Neural cell (in vitro differentiated cells): ENCODE data around the gene EVL.

Experiments
- CTCF ChIP-seq: fragments of 450-650 bp; IDR thresholded peaks from 2 replicates; pipeline ENCODE4 v1.5.1; 2014; ENCODE audit warnings: antibody characterized with exemption, mild to moderate bottlenecking, moderate library complexity; ENCODE audit not compliant: poor library complexity, severe bottlenecking
- SMC3 ChIP-seq: fragments of 450-650 bp; conservative IDR thresholded peaks from 2 replicates; pipeline ENCODE4 v1.6.1; 2014; ENCODE audit warnings: antibody characterized with exemption, mild to moderate bottlenecking, moderate library complexity; ENCODE audit not compliant: poor library complexity

GRCh38 chr14:100076606-100077005 lies 11.4 kb downstream of the EVL start:
- no peak for TF ChIP-seq SMC3
- no peak for TF ChIP-seq CTCF
